ENCODE data around the gene B4GALT7.
"Not testable (repeated sequence)": the region's sequence is repeated elsewhere in the genome, so short reads cannot be mapped to it uniquely, and the experiment has no call there.

Gene B4GALT7, protein sequence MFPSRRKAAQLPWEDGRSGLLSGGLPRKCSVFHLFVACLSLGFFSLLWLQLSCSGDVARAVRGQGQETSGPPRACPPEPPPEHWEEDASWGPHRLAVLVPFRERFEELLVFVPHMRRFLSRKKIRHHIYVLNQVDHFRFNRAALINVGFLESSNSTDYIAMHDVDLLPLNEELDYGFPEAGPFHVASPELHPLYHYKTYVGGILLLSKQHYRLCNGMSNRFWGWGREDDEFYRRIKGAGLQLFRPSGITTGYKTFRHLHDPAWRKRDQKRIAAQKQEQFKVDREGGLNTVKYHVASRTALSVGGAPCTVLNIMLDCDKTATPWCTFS

GRCh38 chr5:177599731-177600507, at the start of gene B4GALT7:
Gene B4GALT7 (plus strand): TSS chr5:177600132. CDS start chr5:177600211, 79 bp downstream.
- DNase-seq = peak; percentile 78 to 82

GRCh38 chr5:177552839-177553455, 47.0 kb upstream of the B4GALT7 start:
- no peak for DNase-seq

DNA sequence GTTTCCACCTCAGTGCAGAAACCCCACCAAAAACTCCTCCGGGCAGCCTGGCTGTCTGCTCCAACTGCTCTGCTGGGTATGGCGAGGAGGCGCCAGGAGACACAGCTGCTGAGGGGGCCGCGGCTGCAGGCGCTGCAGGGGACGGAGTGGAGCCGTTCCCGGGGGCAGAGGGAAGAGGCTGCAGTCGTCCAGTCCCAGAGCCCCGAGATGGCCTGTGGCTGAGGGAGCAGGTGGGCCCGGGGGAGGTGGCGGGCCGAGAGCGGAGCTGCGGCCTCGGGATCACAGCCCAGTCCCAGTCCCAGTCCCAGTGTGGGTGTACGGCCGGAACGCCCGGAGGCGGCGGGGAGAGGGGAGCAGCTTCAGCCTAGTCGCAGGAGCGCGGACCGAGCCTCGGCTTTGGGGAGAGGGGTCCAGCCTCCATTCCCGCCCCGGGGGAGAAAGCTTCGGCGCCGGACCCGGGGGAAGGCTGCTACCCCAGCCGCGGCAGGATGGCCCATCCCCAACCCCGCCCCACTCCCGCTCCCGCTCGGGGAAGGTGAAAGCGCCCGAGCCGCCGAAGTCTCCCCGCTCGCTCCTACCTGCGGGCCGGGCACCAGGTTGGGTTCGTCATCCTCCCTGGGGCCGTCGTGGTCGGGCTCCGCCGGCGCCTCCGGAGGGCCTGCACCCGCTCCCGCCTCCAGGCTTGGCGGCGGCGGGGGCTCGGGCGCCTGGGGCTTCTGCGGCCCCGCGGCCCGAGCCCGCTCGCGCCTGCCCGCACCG, 46.1 kb upstream of the B4GALT7 start:
- DNase-seq = peak in 1 of 2 experiments; percentile 16

DNA sequence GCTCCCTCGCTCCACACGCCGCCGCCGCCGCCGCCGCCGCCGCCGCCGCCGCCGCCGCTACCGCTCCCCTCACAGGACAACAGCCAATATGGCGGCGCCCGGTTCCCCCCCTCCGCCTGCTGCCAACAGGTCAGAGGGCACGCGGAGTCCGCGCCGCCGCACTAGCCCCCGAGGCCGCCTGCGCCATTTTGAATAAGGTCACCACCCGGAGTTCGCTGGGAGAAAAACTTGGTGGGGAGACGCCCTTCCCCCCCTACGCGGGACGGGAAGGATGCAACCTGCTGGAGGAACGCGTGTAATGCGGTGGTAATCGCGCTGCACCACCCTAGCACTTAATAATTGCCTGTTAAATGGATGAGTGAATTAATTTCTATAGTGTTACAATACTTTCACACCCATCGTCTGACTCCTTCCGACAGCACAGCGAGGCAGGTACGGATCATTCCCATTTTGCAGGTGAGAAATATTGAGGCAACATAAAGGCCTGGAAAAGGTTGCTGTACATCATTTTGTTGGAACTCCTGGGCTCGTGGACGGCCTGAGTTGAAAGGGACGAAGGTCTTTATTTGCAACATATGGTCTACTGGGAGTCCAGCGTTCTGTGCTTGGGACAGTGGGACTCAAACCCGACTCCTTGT, 45.3 kb upstream of the B4GALT7 start, which contains the start of gene FAM193B:
TSS of gene FAM193B (minus strand) at position 90 of the 638 bp plus-strand sequence. CDS start 105 bp downstream, outside the sequence.
- DNase-seq = peak; percentile 92 to 93

GRCh38 chr5:177555228-177555627, 44.7 kb upstream of the B4GALT7 start:
- DNase-seq = no peak

- DNase-seq = no peak
These were observed 44.3 kb upstream of the B4GALT7 start for GRCh38 chr5:177555665-177556064.

- no peak for DNase-seq
These were observed 42.8 kb upstream of the B4GALT7 start for GRCh38 chr5:177557041-177557647.

GRCh38 chr5:177557796-177558195, 42.1 kb upstream of the B4GALT7 start:
- no peak for DNase-seq

DNA sequence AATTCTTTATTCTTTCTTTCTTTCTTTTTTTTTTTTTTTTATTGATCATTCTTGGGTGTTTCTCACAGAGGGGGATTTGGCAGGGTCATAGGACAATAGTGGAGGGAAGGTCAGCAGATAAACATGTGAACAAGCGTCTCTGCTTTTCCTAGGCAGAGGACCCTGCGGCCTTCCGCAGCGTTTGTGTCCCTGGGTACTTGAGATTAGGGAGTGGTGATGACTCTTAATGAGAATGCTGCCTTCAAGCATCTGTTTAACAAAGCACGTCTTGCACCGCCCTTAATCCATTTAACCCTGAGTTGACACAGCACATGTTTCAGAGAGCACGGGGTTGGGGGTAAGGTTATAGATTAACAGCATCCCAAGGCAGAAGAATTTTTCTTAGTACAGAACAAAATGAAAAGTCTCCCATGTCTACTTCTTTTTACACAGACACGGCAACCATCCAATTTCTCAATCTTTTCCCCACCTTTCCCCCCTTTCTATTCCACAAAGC, 40.4 kb upstream of the B4GALT7 start:
- not testable (repeated sequence) for DNase-seq

GRCh38 chr5:177565046-177565445, 34.9 kb upstream of the B4GALT7 start:
- DNase-seq = no peak

GRCh38 chr5:177568326-177568725, 31.6 kb upstream of the B4GALT7 start:
- DNase-seq = no peak

GRCh38 chr5:177569894-177570293, 30.0 kb upstream of the B4GALT7 start:
- no peak for DNase-seq

DNA sequence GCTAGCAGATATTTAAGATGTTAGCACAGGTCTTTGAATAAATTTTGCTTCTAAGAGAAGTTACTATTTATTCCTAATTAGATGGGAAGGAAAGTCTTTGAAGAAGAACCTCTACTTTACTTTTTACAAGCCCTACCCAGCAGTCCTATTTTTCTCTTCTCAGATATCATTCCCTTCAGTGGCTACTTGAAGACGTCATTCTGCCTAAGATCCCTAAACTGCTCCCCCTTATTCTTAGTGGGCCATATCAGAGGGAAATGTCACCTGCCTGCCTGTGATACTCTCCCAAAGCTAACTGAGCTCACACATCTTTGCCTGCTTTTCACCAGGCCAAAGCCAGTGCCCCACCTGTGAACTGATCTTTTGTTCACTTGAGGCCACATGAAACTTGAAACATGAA, 24.4 kb upstream of the B4GALT7 start:
- no peak for DNase-seq

GRCh38 chr5:177576169-177576568, 23.8 kb upstream of the B4GALT7 start:
- peak in 1 of 2 experiments; percentile 11 for DNase-seq

DNA sequence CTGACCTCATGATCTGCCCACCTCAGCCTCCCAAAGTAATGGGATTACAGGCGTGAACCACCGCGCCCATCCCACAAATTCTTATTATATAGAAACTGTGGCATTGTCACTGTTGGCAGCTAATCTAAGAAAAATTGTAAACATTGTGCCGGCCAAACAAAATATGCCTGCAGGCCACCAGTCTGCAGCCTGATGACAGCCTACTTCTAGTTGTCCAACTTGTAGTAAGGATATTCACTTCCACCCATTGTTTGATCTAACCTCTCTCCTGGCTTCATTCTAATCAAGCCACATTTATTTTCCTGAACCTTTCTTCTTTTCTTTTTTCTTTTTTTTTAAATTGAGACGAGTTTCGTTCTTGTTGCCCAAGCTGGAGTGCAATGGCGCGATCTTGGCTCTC, 21.6 kb upstream of the B4GALT7 start:
- DNase-seq = no peak

DNA sequence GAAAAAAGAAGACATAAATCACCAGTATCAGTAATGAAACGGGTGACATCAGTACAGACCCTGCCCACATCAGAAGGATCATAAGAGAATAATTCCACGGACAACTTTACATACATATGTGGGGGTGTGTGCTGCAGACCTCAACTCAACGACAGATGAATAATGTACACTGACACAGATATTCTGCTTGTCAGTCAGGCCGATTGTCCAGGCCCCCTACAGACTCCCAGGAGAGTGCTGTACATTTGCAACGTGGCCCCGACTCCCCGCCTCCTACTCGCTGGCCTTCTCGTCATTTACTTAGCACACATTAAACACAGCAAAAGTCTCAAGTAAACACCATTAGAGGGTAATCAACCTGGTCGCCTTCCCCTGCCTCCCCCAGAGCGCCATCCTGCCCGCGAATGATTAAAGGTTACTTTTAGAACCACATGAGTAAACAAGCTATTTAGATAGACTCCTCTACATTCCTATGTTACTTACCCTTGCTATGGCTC, 11.5 kb upstream of the B4GALT7 start:
- peak; percentile 35 to 61 for DNase-seq

DNA sequence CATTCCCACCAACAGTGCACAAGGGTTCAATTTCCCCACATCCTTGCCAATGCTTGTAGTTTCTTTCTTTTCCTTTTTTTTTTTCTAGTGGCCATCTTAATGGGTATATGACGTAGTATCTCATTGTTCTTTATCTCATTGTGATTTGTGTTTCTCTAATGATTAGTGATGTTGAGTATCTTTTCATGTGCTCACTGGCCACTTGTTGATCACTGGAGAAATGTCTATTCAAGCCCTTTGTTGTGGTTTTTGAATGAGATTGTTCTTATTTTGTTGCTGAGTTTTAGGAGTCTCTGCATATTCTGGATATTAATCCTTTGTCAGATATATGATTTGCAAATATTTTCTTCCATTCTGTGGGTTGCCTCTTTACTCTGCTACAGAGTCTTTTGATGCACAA, 9.5 kb upstream of the B4GALT7 start:
- no peak for DNase-seq

- DNase-seq = no peak
These were observed 8.3 kb upstream of the B4GALT7 start for GRCh38 chr5:177591690-177592009.

DNA sequence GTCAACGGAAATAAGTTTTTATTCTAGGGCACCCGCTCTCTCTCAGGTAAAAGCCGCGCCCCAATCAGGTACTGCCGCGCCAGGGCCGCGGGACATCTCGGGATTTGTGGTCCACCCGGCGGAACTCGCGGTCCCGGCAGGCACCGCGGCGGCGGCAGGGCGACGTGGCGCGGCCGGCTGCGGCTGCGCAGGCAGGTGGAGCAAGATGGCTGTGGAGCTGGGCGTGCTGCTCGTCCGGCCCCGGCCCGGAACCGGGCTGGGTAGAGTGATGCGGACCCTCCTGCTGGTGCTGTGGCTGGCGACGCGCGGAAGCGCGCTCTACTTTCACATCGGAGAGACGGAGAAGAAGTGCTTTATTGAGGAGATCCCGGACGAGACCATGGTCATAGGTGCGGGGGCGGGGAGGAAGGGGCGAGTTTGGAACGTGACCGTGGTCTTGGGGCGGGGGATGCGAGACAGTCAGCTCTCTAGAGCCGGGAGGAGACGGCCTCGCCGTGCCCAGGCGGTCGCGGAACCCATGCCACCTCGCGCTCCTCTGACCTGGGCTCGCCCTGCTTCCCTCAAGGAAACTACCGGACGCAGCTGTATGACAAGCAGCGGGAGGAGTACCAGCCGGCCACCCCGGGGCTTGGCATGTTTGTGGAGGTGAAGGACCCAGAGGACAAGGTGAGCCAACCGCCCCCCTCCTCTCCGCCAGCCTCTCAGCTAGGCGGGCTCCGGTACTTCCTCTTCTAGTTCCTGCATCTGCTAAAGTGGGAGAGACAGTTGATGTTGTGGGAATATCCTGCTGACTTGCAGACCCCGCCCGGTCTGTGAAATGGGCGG, 7.7 kb upstream of the B4GALT7 start, which contains the start of gene TMED9:
TSS of gene TMED9 (plus strand) at position 194 of the 825 bp plus-strand sequence. CDS start at position 206, 12 bp downstream.
- DNase-seq = peak; percentile 85 to 89

- DNase-seq = no peak
These were observed 7.0 kb upstream of the B4GALT7 start for GRCh38 chr5:177592905-177593304.

All from NCI-H2081 (cell line).